Loucy (cell line): Measurements from ENCODE around the gene MAPRE2.

Experiments
- CTCF ChIP-seq: fragments of 200-600 bp; sonication (generic); conservative IDR thresholded peaks from 2 replicates; pipeline ENCODE4 v1.5.1; 2014; ENCODE audit warnings: mild to moderate bottlenecking, antibody characterized with exemption, low read length
- EZH2phosphoT487 ChIP-seq: fragments of 200-600 bp; IDR thresholded peaks from 2 replicates; pipeline ENCODE4 v1.6.1; 2018; ENCODE audit warnings: antibody characterized with exemption, mild to moderate bottlenecking, moderate library complexity, borderline replicate concordance

DNA sequence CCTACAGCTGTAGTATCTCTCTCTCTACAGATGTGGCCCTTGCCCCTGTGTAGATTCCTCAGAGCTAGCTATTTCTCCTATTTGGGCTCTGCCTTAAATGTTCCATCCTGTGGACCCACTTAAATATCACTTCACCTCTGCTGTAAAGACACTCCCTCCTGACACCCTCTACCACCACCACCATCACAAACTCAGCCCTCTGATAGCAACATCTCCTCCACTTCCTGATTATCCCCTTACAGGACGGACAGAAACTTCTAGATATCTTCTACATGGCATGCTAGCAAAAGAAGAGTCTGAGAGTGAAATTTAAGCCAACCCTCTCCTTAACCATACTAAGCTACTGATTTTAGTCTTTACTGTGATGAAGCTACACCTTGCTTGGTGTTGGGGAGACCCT, 3.2 kb upstream of the MAPRE2 start:
- no peak for TF ChIP-seq CTCF
- TF ChIP-seq EZH2phosphoT487, result no peak
